ENCODE results near the gene DIAPH1.

DIAPH1 gene

DNA sequence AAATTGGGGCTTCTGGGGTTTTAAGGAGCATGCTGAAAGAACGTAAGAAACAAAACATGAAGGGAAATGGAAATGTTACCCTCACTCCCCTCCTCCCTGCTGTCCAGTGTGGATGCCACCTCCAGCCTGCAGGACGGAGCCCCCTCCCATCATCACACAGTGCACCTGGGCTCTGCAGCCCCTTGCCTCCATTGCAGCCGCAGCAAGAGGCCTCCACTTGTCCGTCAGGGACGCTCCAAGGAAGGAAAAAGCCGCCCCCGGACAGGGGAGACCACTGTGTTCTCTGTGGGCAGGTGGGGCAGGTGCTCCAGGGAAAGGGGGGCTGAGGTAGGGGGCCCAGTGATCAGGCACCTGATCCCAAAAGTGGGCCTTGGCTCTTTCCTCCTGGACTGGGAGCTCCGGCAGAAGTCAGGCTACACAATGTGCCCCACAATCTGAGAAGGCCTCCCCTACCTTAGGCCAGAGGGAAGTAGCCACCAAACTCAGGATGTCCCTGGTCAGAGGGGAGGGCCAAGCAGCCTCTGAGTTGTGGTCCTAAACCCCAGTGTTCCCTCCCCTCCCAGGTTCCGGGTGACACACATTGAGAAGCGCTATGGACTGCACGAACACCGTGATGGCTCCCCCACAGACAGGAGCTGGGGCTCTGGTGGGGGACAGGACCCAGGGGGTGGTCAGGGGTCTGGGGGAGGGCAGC is 20.7 kb upstream of the DIAPH1 start:
- DNase-seq, result no peak

DNA sequence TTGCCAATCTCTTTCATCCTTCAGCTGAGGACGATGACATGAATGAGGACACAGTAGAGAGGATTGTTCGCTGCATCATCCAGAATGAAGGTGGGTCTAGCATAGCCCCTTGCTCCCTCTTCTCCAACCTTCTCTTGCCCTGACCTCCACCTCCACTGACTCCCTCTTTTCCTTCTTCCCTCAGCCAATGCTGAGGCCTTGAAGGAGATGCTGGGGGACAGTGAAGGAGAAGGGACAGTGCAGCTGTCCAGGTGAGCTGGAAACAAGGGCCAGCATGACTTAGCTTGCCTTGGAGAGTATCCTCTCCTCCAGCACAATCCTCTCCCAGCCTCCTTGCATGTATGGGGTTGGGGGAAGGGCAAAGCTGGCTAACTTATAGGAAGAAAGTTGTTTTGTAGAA is 20.0 kb upstream of the DIAPH1 start:
- DNase-seq, result no peak

DNA sequence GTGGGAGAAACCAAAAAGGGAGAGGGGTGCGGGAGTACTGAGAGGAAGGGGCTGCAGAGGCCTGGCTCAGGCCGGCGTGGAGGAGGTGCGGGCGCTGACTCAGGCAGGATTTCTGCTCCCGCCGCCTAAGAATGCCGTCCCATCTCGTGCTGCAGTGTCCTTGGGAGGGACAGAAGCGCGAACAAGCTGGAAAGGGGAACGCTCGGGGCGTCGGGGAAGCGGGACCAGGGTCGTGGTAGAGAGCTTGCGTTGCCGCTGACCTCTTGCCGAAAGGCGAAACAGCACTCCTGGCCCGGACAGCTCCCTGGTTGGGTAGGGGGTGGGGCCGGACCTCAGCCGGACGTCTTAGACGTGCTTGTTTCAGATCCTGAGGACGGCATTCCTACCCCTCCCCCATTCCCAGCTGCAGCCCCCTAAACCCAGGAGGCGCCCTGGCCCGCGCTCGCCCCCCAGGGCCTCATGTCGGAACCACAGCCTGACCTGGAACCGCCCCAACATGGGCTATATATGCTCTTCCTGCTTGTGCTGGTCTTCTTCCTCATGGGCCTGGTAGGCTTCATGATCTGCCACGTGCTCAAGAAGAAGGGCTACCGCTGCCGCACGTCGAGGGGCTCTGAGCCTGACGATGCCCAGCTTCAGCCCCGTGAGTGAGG is 19.1 kb upstream of the DIAPH1 start:
- peak in 5 of 14 donors; percentile 5 to 46 (median 35) for DNase-seq

DNA sequence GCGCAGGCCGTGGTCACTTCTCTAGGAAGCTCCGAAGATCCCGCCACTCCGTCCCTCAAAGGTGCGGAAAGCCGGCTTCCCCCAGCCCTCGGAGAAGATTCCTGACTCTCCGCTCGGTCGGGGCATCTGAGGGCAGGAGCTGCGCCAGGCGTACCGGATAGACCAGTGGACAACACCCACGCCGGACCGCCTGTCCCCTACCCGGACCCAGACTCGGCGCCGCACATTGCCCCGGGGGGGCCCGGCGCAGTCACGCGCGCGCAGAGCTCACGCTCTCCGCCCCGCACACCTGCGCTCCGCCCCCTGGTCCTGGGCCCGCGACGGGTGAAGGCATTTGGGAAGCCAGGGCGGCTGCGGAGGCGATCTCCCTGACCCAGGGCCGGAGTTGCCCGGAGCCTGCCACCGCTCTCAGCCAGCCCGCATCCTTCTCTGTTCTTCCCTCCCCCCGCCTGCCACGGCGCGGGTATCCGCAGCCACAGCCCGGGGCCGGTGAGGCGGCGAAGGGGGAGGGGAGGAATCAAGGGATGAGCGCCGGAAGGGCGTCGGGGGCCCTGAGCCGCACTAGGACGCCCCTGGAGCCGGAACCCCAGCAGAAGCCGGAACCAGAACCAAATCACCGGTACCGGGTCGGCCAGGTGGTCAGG is 18.4 kb upstream of the DIAPH1 start:
- DNase-seq, result peak in 2 of 14 donors; percentile 51

DNA sequence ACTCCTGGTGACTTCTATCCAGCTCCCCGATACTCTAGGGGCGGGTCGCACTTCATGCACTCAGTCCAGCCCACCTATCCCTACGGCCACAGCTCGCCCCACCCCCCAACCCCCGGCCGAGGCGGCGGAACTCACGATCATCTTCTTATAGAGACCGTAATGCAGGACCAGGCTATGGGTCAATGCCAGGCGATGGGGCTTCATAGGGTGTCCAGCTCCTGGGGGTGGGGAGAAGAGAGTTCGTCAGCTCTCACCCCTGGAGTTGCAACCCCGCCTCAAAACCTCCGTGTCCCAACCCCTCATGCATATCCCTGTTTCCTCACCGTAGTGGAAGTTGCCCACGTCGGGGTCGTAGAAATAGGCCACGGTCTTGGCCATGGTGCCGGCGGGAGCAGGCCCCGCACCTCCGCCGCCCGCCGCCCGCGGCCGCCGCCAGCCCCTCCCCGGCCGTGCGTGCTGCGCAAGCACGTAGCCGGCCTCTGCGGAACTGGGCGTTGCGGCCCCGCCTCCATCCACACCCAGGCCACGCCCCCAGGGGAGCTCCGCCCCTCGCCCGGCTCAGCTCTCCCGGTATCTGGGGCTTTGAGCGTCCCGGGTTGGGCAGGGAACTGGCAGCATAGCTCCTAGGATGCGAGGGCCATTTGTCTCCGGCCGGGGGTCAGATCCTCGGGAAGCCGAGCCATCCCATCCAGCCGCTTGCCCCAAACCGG is 17.8 kb upstream of the DIAPH1 start, which contains the start of the genes HDAC3 and RELL2:
Gene HDAC3 (minus strand): TSS at position 437 of the 710 bp plus-strand sequence. CDS start 59 bp downstream, at position 378.
Gene RELL2 (plus strand): TSS at position 585 of the 710 bp plus-strand sequence. CDS start 1,229 bp downstream, outside the sequence.
- DNase-seq, result peak; percentile 13 to 92 (median 84)

DNA sequence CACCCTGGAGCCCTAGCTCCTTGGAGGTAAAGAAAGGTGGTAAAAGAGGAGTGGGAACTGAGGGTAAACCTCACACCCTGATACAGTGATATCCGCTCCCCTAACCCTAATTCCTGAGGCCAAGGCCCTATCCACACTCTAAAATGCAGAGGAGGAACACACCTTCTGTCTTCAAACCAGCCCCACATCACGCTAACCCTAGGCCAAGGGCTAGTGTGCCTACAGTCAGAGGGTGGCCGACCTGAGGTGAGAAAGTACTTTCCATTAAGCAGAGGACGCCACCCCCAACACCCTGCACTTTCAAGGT is 17.3 kb upstream of the DIAPH1 start:
- no peak for DNase-seq

DNA sequence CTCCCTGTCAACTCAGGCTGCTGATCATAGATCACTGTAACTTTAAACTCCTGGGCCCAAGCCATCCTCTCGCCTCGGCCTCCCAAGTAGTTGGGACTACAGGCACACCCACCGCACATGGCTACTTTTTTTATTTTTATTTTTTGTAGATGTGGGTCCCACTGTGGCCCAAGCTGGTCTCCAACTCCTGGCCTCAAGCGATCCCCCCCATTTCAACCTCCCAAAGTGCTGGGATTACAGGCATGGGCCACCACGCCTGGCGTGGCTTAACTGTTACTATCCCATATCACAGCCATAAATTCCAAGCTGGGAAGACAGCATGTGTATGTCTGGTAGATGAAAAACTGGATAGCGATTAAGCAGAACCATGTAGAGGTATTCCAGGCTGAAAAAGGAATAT is 16.8 kb upstream of the DIAPH1 start:
- DNase-seq, result no peak

DNA sequence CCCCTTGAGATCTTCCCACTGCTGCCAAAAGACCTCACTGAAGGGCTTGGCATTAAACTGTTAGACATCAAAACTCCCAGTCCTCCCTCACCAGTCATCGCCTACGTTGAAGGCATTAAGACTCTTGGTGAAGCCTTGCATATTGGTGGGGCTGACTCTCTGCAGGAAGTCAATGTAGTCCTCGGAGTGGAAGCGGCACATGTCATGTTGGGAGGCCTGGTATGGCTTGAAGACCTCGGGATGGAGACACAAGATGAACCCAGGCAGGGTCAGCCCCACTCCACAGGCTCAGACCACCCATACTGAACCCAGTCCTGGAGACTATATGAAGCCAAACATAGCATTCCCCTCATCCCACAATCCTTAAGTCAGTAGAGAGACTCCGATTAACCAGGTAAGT is 15.9 kb upstream of the DIAPH1 start:
- no peak for DNase-seq

DNA sequence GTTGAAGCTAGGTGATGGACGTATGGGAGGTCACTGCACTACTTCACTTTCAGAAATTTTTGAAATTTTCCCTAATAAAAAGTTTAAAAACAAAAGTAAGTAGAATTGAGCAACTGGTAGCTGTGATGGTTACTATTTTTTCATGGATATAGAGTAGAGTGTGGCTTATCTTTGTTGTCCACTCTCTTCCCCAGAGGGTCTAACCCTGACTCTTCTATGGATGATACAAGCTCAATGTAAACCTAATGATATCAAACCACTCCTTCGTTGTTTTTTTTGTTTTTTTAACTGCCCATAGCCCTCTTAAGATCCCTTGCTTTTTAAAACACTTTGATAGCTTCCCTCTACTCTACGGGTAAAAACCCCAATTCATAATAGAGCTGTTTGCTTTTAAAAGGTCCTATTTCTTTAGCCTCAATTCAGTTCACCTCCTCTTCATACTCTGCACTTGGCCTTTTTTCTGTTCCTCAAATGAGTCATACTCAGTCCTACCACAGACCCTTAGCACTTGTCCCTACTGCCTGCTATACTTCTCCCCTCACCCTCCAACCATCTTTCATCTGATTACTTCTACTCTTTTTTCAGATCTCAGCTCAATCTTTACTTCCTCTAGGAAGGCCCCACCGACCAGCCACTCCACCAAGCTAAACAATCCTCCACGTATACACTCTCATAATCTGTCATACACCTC is 15.2 kb upstream of the DIAPH1 start:
- no peak for DNase-seq

DNA sequence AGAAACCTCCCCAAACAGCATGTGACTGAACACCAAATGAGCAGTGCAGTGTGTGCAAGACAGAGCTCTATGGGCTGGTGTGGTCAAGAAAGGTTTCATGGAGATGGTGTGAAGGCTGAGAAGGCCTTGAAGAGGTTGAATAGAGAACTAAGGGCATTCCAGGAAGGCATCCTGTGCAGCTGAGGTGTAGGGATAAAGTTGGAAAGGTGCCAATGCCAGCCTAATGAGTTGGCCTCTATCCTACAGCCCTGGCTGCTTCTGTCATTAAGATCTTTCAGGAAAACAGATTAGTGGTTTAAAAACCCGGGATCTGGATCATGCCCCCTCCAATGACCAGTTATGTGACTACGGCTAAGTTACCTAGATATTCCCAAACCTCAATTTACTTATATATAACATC is 13.8 kb upstream of the DIAPH1 start:
- no peak for DNase-seq

DNA sequence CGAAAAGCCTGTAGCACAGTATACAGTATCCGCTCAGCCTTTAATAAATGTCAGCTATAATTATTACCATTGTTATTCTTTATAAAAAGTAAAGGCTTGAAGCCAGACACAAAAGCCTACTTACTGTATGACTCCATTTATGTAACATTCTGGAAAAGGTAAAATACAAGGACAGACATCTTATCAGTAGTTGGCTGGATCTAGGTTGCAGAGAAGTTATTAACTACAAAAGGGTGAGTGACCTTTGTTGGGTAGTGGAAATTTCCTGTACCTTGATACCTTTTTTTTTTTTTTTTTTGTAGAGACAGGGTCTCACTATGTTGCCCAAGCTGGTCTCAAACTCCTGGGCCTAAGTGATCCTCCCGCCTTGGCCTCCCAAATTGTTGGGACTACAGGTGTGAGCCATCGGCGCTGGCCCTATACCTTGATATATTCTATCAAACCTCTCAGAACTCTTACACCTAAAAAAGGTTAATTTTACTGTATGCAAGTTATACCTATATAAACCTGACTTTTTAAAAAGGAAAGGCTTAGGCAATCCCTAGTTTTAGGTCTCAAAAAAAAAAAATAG is 11.9 kb upstream of the DIAPH1 start:
- no peak for DNase-seq

DNA sequence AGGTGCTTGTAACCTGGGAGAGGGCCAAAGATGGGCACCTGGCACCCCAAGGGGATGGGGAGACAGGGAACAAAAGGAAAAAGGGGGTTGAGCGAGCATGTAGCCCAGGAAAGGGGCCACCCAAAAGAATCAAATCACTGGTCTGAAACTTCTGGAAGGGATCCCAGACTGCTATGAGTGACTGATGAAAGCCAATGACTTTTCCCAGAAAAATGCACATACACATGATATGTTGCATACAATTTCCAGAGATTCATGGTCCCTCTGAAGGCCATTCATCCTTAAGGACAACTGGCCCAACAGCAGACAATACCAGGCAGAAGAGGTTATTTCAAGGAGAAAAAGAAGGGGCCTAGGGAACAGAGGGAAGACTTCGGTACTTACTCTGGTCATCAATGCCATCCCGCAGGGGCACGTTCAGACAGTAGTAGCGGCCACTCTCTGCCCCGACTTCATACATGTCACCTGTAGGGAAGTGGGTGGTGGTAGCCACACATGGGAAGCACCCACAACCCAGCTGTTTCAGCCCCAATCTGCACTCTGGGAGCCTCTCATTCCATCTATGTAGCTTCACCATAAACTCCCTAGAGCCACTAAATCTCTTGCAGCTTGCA is 9.5 kb upstream of the DIAPH1 start:
- DNase-seq, result no peak

DNA sequence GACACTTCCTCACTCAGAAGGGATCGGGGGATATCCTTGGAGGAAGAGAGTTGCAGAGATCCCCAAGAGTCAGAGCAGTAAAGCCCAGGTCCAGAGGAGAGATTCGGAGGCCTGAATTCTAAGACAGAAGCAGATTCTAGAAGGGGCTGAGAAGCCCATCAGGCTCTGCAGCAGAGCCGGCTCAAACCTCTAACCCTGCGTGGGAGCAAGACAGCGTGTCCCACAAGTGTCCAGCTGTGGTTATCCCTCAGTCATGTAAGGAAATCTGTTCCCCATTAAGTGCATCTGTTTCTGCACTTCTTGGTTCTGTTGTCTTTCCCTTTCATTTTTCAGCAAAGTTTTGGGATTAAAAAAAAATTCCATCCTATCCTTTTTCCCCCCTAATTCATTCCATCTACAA is 4.8 kb upstream of the DIAPH1 start:
- no peak for DNase-seq

DNA sequence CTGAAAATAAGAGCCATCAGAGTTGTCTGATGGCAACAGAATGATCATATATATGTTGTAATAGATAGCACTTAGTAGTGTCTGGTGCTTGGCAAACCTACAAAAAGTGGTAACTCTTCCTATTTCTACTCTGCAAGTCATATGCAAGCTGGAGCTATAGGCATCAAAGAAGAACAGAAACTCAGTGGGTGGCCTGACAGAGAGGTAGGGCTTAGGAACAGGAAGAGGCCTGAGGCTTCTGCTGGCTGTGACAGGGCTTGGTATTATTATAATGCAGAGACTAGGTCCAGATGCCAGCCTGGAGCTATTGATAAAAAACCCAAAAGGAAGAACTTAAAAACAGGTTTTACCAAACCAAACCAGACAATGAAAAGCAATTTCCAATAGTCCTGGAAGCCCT is 4.4 kb upstream of the DIAPH1 start:
- DNase-seq, result peak in 1 of 14 donors; percentile 6

DNA sequence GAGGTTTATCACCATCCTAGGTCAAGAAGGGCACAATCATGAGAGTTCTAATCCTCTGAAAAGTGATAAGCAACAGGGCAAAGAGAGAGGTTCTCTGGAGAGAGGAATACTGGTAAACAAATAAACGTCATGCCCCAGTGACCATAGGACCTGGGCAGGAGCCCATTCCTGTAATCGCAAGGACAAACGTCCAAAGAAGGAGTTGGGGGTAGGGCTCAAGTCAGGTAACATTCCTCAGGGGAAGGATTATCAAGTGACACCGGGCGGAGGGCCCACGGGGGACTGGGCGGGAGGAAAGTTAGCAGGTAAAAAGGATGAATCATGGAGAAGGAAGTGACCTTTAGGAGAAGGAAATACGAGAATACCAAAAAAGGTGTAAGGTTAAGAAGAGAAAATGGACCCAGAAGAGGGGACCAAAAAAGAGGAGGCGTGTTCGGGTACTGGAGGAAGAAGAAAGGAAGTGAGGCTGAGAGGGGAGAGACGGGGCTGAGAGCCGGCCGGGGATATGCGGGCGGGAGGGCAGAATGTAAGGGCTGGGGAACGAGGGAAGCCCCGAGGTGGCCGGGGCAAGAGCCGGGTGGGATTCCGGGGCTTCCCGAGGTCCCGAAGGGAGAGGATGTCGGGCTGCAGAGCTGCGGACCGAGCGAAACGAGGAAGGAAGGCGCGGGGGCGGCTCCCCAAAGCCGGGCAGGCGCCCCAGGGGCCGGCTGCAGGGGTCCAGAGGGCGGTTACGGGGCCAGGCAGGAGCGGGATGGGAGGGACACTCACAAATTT is 583 bp downstream of the DIAPH1 start:
- peak in 7 of 14 donors; percentile 11 to 55 (median 37) for DNase-seq

DNA sequence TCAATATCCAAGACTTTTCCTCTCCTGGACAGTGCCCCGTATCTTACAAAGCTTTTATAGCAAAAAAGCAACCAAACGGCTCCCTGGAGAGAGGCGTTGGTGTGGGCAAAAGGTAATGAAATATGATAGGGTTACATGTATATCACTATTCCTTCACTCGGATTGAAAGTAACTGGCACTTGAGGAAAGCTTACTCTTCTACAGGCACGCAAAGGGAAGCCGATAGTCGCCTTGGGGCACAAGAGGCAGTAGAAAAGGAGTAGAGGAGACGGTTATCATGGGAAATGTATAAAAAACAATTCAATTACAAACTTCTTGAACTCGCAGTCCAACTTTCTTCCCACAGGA is 1.1 kb downstream of the DIAPH1 start:
- no peak for DNase-seq

DNA sequence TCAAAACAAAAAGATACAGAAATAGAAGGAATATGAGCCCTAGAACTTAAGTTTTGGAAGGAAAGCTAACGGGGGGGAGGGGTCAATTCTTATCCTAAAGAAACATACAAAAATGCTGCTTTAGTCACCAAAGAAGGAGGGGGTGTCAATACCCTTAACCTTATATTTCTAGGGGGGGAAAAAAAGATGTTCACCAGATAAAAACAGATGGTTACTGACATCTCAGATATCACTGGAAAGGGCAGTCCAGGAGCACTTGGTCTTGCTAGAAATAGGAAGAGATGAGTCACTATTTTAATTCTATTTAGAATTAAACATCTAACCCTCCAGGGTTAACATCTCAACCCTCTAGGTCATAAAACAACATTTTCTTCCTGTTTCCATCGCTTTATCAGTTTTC is 1.7 kb downstream of the DIAPH1 start:
- DNase-seq, result no peak

DNA sequence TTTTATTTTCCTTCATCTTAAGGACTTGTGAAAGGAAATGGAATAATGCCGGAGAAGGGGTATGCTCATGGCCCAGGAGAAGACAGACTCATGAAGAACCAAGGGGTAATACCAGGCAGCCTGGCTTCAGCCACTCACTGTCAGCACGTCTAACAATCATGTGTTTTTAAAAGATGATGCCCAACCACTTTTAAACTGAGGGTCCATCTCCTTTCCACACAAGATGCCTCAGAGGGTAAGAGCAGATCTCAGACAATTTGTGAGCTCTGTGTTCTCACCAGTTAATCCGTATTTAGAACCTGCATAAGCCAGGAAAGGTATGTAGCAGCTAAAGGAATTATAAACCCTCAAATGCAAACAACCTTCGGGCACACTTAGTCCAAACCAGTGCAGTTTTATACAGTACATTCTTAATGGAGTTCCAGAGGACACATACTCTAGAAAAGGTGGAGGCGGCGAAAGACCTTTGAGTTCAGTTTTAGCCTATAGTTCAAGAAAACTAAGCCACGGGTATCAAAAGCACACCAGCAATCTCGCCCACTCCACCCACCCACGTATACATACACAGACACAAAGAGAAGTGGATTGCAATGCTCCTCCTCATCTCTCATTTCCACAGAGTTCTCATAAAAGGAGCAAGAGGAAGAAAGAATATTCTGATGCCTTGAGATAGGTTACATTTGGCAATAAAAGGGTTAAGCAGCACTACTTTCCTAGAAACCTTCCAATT is 2.6 kb downstream of the DIAPH1 start:
- no peak for DNase-seq

DNA sequence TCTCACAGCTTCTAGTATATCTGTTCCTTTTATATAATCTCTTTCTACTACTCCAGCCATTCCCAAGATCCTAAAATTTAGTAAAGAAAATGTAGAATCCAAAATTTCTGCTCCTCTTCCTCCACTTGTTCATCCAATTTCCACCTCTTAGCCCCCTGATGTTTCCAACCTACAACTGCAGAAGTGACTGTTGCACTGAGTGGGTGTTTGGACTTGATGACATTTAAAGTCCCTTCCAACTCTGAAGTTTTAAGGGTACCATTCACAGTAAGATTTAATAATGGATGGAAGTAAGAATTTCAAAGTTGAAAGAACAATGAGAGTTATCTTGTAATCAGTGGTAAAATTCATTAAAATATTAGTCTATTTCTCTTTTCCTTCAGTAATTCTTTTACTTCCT is 5.5 kb downstream of the DIAPH1 start:
- no peak for DNase-seq

DNA sequence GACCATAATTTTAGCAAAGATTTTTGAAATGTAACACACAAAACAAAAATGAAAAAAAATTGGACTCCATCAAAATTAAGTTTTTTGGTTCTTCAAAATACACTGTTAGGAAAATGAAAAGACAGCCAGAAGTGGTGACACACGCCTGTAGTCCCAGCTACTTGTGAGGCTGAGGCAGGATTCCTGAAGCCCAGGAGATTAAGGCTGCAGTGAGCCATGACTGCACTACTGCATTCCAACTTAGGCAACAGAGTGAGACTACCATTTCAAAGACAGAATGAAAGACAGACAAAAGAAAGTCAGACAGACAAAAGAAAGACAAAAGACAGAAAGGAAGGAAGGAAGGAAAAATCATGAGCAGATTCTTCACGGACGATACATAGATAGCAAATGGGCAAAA is 7.5 kb downstream of the DIAPH1 start:
- no peak for DNase-seq

Measured in C1 segment of cervical spinal cord (tissue), 14 donors.